ENCODE measurements around the gene COMMD9. TPM values are rescaled to one million over a fixed set of nuclear protein-coding genes. Genes with fewer than 3 reads are reported as not detected.

Gene COMMD9
- total and polyA plus RNA-seq, 4 donors, result 22.9 to 50.8 (median 28.3) TPM

GRCh38 chr11:36330411-36330810, 41.2 kb upstream of the COMMD9 start:
- no peak for DNase-seq (ENCODE audit: low spot score)
- H3K36me3 ChIP-seq (ENCODE audit: control insufficient read depth in 4 of 4, insufficient read depth in 3 of 4, low read depth in 1 of 4, low read length in 3 of 4), result no peaks in the 10 kb centered on the region
- H3K9ac ChIP-seq (ENCODE audit: low read depth in 1 of 2, low read length in 2 of 2), result no peak overlapping the region
- no peaks in the 10 kb centered on the region for H3K9me3 ChIP-seq (ENCODE audit: control insufficient read depth in 4 of 4, low read length in 3 of 4)
- H3K27me3 ChIP-seq (ENCODE audit: control insufficient read depth in 4 of 4, insufficient read depth in 4 of 4, low read length in 3 of 4), result no peaks in the 10 kb centered on the region
- no peak overlapping the region for H3K4me3 ChIP-seq (ENCODE audit: low read depth in 1 of 3, low read length in 3 of 3)
- H3K27ac ChIP-seq (ENCODE audit: low read depth in 1 of 2, low read length in 2 of 2), result no peak overlapping the region
- TF ChIP-seq EGR1 (IDR thresholded peaks at IDR 0.05; ENCODE audit: low read depth in 2 of 2) (no peak), MAX (IDR thresholded peaks at IDR 0.05) (no peak), JUND (IDR thresholded peaks at IDR 0.05) (no peak), HNF4G (IDR thresholded peaks at IDR 0.05) (no peak), HNF4A (conservative IDR thresholded peaks at IDR 0.05) (no peak), TAF1 (conservative IDR thresholded peaks at IDR 0.05) (no peak), NR2F2 (IDR thresholded peaks at IDR 0.05) (no peak), CTCF (IDR thresholded peaks at IDR 0.05; ENCODE audit: low read depth, low read length, missing input control) (no peak), RAD21 (IDR thresholded peaks at IDR 0.05) (no peak), GABPA (IDR thresholded peaks at IDR 0.05 in 1 of 2, conservative IDR thresholded peaks at IDR 0.05 in 1 of 2) (no peak), FOXA1 (IDR thresholded peaks at IDR 0.05) (no peak)
- no peaks in the 10 kb centered on the region for H3K4me1 ChIP-seq (ENCODE audit: control insufficient read depth in 4 of 4, insufficient read depth in 4 of 4, low read length in 3 of 4)
- WGBS, result 87% methylated on average over 2 of the region's 2 CpGs

GRCh38 chr11:36328966-36329673, 39.9 kb upstream of the COMMD9 start:
- no peaks in the 10 kb centered on the region for H3K36me3 ChIP-seq (ENCODE audit: control insufficient read depth in 4 of 4, insufficient read depth in 3 of 4, low read depth in 1 of 4, low read length in 3 of 4)
- TF ChIP-seq TAF1 (conservative IDR thresholded peaks at IDR 0.05) (no peak), JUND (IDR thresholded peaks at IDR 0.05) (no peak), NR2F2 (IDR thresholded peaks at IDR 0.05) (no peak), YY1 (IDR thresholded peaks at IDR 0.05) (no peak), SP1 (IDR thresholded peaks at IDR 0.05) (no peak), MAX (IDR thresholded peaks at IDR 0.05) (no peak), EGR1 (IDR thresholded peaks at IDR 0.05; ENCODE audit: low read depth in 2 of 2) (no peak), CTCF (IDR thresholded peaks at IDR 0.05; ENCODE audit: low read depth, low read length, missing input control) (no peak), REST (IDR thresholded peaks at IDR 0.05) (no peak), ZBTB33 (IDR thresholded peaks at IDR 0.05) (no peak), FOXA1 (IDR thresholded peaks at IDR 0.05) (no peak), RXRA (IDR thresholded peaks at IDR 0.05) (no peak)
- no peaks in the 10 kb centered on the region for H3K4me1 ChIP-seq (ENCODE audit: control insufficient read depth in 4 of 4, insufficient read depth in 4 of 4, low read length in 3 of 4)
- no peak overlapping the region for H3K27ac ChIP-seq (ENCODE audit: low read depth in 1 of 2, low read length in 2 of 2)
- no peak overlapping the region for H3K4me3 ChIP-seq (ENCODE audit: low read depth in 1 of 3, low read length in 3 of 3)
- no peak overlapping the region for H3K9ac ChIP-seq (ENCODE audit: low read depth in 1 of 2, low read length in 2 of 2)
- H3K9me3 ChIP-seq (ENCODE audit: control insufficient read depth in 4 of 4, low read length in 3 of 4), result no peaks in the 10 kb centered on the region
- 80% methylated on average over 2 of the region's 2 CpGs for WGBS
- DNase-seq (ENCODE audit: low spot score), result no peak
- no peaks in the 10 kb centered on the region for H3K27me3 ChIP-seq (ENCODE audit: control insufficient read depth in 4 of 4, insufficient read depth in 4 of 4, low read length in 3 of 4)
